Parathyroid adenoma (tissue), 2 donors: ENCODE measurements around the gene MSLN.

Source experiments
- H2AFZ ChIP-seq: fragments of 300-600 bp; sonication (generic); one replicate; pipeline ENCODE4 v1.7.0; 2017; ENCODE audit warnings: antibody characterized with exemption, mild to moderate bottlenecking
- H3K27ac ChIP-seq: fragments of 300-600 bp; sonication (generic); one replicate; pipeline ENCODE4 v1.7.0; 2017
- H3K27me3 ChIP-seq: fragments of 300-600 bp; sonication (generic); one replicate; pipeline ENCODE4 v1.7.0; 2017; ENCODE audit warnings: low read length; ENCODE audit not compliant: control insufficient read depth, insufficient read depth
- H3K36me3 ChIP-seq: fragments of 300-600 bp; sonication (generic); one replicate; pipeline ENCODE4 v1.7.0; 2017; ENCODE audit warnings: low read length; ENCODE audit not compliant: control insufficient read depth, insufficient read depth
- H3K4me1 ChIP-seq: fragments of 300-600 bp; sonication (generic); one replicate; pipeline ENCODE4 v1.7.0; 2017; ENCODE audit warnings: control low read depth
- H3K4me2 ChIP-seq: fragments of 300-600 bp; sonication (generic); one replicate; pipeline ENCODE4 v1.7.0; 2017; ENCODE audit warnings: low read length
- H3K4me3 ChIP-seq: fragments of 300-600 bp; sonication (generic); one replicate; pipeline ENCODE4 v1.7.0; 2017; ENCODE audit warnings: low read depth, low read length
- H3K79me2 ChIP-seq: fragments of 300-600 bp; sonication (generic); one replicate; pipeline ENCODE4 v1.7.0; 2017; ENCODE audit warnings: control low read depth
- H3K9ac ChIP-seq: fragments of 300-600 bp; sonication (generic); one replicate; pipeline ENCODE4 v1.7.0; 2017; ENCODE audit warnings: mild to moderate bottlenecking
- H3K9me3 ChIP-seq: fragments of 300-600 bp; sonication (generic); one replicate; pipeline ENCODE4 v1.7.0; 2017; ENCODE audit warnings: low read length; ENCODE audit not compliant: control insufficient read depth
- TF ChIP-seq, protein P1 (sequence below): fragments of 300-600 bp; sonication (generic); IDR thresholded peaks from one replicate; pipeline ENCODE4 v1.7.0; 2017; ENCODE audit warnings: antibody characterized with exemption, mild to moderate bottlenecking
- donor health status: primary hyperparathyroidism.

Gene MSLN

GRCh38 chr16:799111-799947, 38.8 kb downstream of the MSLN start:
- Histone ChIP-seq H2AFZ (no peak overlapping the region), H3K27ac (no peak overlapping the region), H3K4me2 (no peak overlapping the region), H3K9ac (no peak overlapping the region), H3K9me3 (no peaks in the 10 kb centered on the region), H3K4me1 (no peaks in the 10 kb centered on the region), H3K36me3 (no peaks in the 10 kb centered on the region), H3K79me2 (no peaks in the 10 kb centered on the region), H3K4me3 (no peak overlapping the region), H3K27me3 (no peaks in the 10 kb centered on the region)
- TF ChIP-seq, protein P1, sequence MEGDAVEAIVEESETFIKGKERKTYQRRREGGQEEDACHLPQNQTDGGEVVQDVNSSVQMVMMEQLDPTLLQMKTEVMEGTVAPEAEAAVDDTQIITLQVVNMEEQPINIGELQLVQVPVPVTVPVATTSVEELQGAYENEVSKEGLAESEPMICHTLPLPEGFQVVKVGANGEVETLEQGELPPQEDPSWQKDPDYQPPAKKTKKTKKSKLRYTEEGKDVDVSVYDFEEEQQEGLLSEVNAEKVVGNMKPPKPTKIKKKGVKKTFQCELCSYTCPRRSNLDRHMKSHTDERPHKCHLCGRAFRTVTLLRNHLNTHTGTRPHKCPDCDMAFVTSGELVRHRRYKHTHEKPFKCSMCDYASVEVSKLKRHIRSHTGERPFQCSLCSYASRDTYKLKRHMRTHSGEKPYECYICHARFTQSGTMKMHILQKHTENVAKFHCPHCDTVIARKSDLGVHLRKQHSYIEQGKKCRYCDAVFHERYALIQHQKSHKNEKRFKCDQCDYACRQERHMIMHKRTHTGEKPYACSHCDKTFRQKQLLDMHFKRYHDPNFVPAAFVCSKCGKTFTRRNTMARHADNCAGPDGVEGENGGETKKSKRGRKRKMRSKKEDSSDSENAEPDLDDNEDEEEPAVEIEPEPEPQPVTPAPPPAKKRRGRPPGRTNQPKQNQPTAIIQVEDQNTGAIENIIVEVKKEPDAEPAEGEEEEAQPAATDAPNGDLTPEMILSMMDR, result no peak

- peak within 1 kb of the TSS; percentile 9 for H2AFZ ChIP-seq
- no peaks in the 10 kb centered on the region for H3K79me2 ChIP-seq
- no peak within 1 kb of the TSS for H3K9ac ChIP-seq
- no peak within 1 kb of the TSS for H3K27ac ChIP-seq
- H3K36me3 ChIP-seq, result no peaks in the 10 kb centered on the region
- H3K27me3 ChIP-seq, result no peaks in the 10 kb centered on the region
- TF ChIP-seq, protein P1, result no peak
- H3K4me2 ChIP-seq, result peak within 1 kb of the TSS; percentile 38
- no peaks in the 10 kb centered on the region for H3K4me1 ChIP-seq
- H3K9me3 ChIP-seq, result no peaks in the 10 kb centered on the region
- no peak within 1 kb of the TSS for H3K4me3 ChIP-seq
Observed at GRCh38 chr16:799948-800833, 39.7 kb downstream of the MSLN start, which contains the start of gene GNG13. Gene GNG13, minus strand, starts transcription at chr16:800734. Its CDS starts 1,657 bp downstream, at chr16:799077.

- Histone ChIP-seq H3K4me2 (no peak overlapping the region), H3K4me1 (no peaks in the 10 kb centered on the region), H3K79me2 (no peaks in the 10 kb centered on the region), H3K9me3 (no peaks in the 10 kb centered on the region), H3K9ac (no peak overlapping the region), H3K27ac (no peak overlapping the region), H3K36me3 (no peaks in the 10 kb centered on the region), H3K27me3 (no peaks in the 10 kb centered on the region), H3K4me3 (no peak overlapping the region), H2AFZ (no peak overlapping the region)
- TF ChIP-seq, protein P1, result no peak
Observed at GRCh38 chr16:800834-801511, 40.4 kb downstream of the MSLN start.

- no peak overlapping the region for H3K4me3 ChIP-seq
- H3K36me3 ChIP-seq, result no peaks in the 10 kb centered on the region
- no peaks in the 10 kb centered on the region for H3K27me3 ChIP-seq
- H3K9me3 ChIP-seq, result no peaks in the 10 kb centered on the region
- H2AFZ ChIP-seq, result no peak overlapping the region
- no peaks in the 10 kb centered on the region for H3K79me2 ChIP-seq
- no peak overlapping the region for H3K9ac ChIP-seq
- H3K27ac ChIP-seq, result no peak overlapping the region
- H3K4me2 ChIP-seq, result no peak overlapping the region
- no peaks in the 10 kb centered on the region for H3K4me1 ChIP-seq
- TF ChIP-seq, protein P1, result no peak
Observed at GRCh38 chr16:801584-802363, 41.2 kb downstream of the MSLN start.
